DOHH2 (cell line): ENCODE results near the gene PRR36.

ENCODE experiments used
- H3F3A ChIP-seq: fragments of 200-600 bp; sonication (generic), shearing (Covaris generic); 2 replicates; pipeline ENCODE4 v1.6.0; 2016; ENCODE audit warnings: antibody characterized with exemption, mild to moderate bottlenecking; ENCODE audit not compliant: control insufficient read depth, insufficient read depth
- H3K27ac ChIP-seq: fragments of 200-600 bp; sonication (generic); 2 replicates; pipeline ENCODE4 v1.5.1; 2014; ENCODE audit warnings: low read depth, mild to moderate bottlenecking, low read length, moderate library complexity
- H3K27me3 ChIP-seq: fragments of 200-600 bp; sonication (generic); 2 replicates; pipeline ENCODE4 v1.6.1; 2014; ENCODE audit warnings: mild to moderate bottlenecking, low read length, mixed read lengths; ENCODE audit not compliant: control insufficient read depth
- H3K36me3 ChIP-seq: fragments of 200-600 bp; sonication (generic); 2 replicates; pipeline ENCODE4 v1.6.1; 2014; ENCODE audit warnings: mild to moderate bottlenecking, low read length, moderate library complexity, mixed read lengths; ENCODE audit not compliant: control insufficient read depth
- H3K4me1 ChIP-seq: fragments of 200-600 bp; sonication (generic); 2 replicates; pipeline ENCODE4 v1.6.1; 2014; ENCODE audit warnings: mild to moderate bottlenecking, low read length, mixed read lengths; ENCODE audit not compliant: control insufficient read depth
- H3K4me2 ChIP-seq: fragments of 200-600 bp; sonication (generic); 2 replicates; pipeline ENCODE4 v1.6.0; 2014; ENCODE audit warnings: mild to moderate bottlenecking, low read length, moderate library complexity
- H3K4me3 ChIP-seq: fragments of 200-600 bp; sonication (generic); 2 replicates; pipeline ENCODE4 v1.5.1; 2014; ENCODE audit warnings: mild to moderate bottlenecking, low read length, mixed read lengths
- H3K79me2 ChIP-seq: fragments of 200-600 bp; sonication (generic); 2 replicates; pipeline ENCODE4 v1.6.1; 2014; ENCODE audit warnings: mild to moderate bottlenecking, low read length, mixed read lengths; ENCODE audit not compliant: control insufficient read depth
- H3K9me2 ChIP-seq: fragments of 200-600 bp; sonication (generic); replicated peaks from 2 replicates; pipeline ENCODE4 v1.6.1; 2014; ENCODE audit warnings: mild to moderate bottlenecking, low read length, mixed read lengths; ENCODE audit not compliant: control insufficient read depth
- H3K9me3 ChIP-seq: fragments of 200-600 bp; sonication (generic); 2 replicates; pipeline ENCODE4 v1.6.1; 2014; ENCODE audit warnings: antibody characterized with exemption, low read length, mixed read lengths; ENCODE audit not compliant: control insufficient read depth, insufficient read depth
- H4K20me1 ChIP-seq: fragments of 200-600 bp; sonication (generic); 2 replicates; pipeline ENCODE4 v1.6.0; 2014; ENCODE audit warnings: low read depth, mild to moderate bottlenecking, antibody characterized with exemption, low read length, moderate library complexity; ENCODE audit not compliant: control insufficient read depth, insufficient read depth
- CTCF ChIP-seq: fragments of 200-600 bp; sonication (generic); IDR thresholded peaks from one replicate; pipeline ENCODE4 v1.5.1; 2014; ENCODE audit warnings: antibody characterized with exemption, mild to moderate bottlenecking, low read depth, low read length; ENCODE audit not compliant: poor library complexity, severe bottlenecking
- EZH2phosphoT487 ChIP-seq: fragments of 200-600 bp; sonication (generic); IDR thresholded peaks from 2 replicates; pipeline ENCODE4 v1.6.1; 2017; ENCODE audit warnings: borderline replicate concordance, mild to moderate bottlenecking, antibody characterized with exemption, low read length, moderate library complexity, mixed read lengths

Gene PRR36

GRCh38 chr19:7887408-7888144 lies 13.4 kb upstream of the PRR36 start:
- Histone ChIP-seq H4K20me1 (no peaks in the 10 kb centered on the region), H3K9me3 (no peaks in the 10 kb centered on the region), H3K9me2 (no peaks in the 10 kb centered on the region), H3K4me1 (no peaks in the 10 kb centered on the region), H3K79me2 (no peaks in the 10 kb centered on the region), H3F3A (no peaks in the 10 kb centered on the region), H3K4me2 (no peak overlapping the region), H3K4me3 (no peak overlapping the region), H3K27ac (no peak overlapping the region), H3K36me3 (no peaks in the 10 kb centered on the region), H3K27me3 (peaks cover 13% of the 10 kb centered on the region)
- no peak for TF ChIP-seq CTCF
- TF ChIP-seq EZH2phosphoT487 = no peak

GRCh38 chr19:7885818-7886217 lies 11.6 kb upstream of the PRR36 start:
- Histone ChIP-seq H3K4me1 (no peaks in the 10 kb centered on the region), H3K79me2 (no peaks in the 10 kb centered on the region), H3K27me3 (peaks cover 13% of the 10 kb centered on the region), H3K36me3 (no peaks in the 10 kb centered on the region), H3K9me3 (no peaks in the 10 kb centered on the region), H3F3A (no peaks in the 10 kb centered on the region), H3K4me3 (no peak overlapping the region), H3K27ac (no peak overlapping the region), H4K20me1 (no peaks in the 10 kb centered on the region), H3K4me2 (no peak overlapping the region), H3K9me2 (no peaks in the 10 kb centered on the region)
- no peak for TF ChIP-seq CTCF
- TF ChIP-seq EZH2phosphoT487 = no peak

DNA sequence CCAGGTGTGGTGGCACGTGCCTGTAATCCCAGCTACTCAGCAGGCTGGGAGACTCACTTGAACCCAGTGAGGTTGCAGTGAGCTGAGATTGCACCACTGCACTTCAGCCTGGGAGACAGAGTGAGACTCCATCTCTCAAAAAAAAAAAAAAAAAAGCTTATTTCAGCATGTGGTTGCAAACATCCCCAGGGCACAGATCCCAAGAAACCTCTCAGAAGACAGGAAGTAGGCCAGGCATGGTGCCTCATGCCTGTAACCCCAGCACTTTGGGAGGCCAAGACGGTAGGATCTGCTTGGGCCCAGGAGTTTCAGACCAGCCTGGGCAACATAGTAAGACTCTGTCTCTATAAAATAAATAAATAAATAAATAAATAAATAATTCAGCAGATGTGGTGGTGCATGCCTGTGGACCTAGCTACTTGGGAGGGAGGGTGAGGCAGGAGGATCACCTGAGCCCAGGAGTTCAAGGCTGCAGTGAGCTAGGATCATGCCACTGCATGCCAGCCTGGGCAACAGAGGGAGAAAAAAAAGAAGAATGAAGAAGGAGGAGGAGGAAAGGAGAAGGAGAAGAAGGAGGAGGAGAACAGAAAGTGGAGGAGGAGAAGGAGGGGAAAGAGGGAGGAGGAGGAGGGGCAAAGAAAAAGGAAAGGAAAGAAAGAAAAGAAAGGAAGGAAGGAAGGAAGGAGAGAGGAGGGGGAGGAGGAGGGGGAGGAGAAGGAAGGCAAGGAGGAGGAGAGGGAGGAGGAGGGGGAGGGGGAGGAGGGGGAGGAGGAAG lies 9.8 kb upstream of the PRR36 start:
- Histone ChIP-seq H3K36me3 (no peaks in the 10 kb centered on the region), H3K79me2 (no peaks in the 10 kb centered on the region), H3K27me3 (peaks cover 12% of the 10 kb centered on the region), H3K9me3 (no peaks in the 10 kb centered on the region), H3K9me2 (no peaks in the 10 kb centered on the region), H3K4me1 (no peaks in the 10 kb centered on the region), H4K20me1 (no peaks in the 10 kb centered on the region), H3K4me3 (no peak overlapping the region), H3K4me2 (no peak overlapping the region), H3F3A (no peaks in the 10 kb centered on the region), H3K27ac (no peak overlapping the region)
- TF ChIP-seq CTCF = no peak
- TF ChIP-seq EZH2phosphoT487 = no peak
